Hematopoietic multipotent progenitor cell treated with erythropoietin and hydrocortisone succinate and interleukin-3 and kit ligand, for 15 days (in vitro differentiated cells): Measurements from ENCODE around the gene CDS2.

Experiments
- DNase-seq: peaks from one replicate; pipeline ENCODE4 v3.0.0-alpha.2; 2015; ENCODE audit warnings: low spot score

CDS2 gene

DNA sequence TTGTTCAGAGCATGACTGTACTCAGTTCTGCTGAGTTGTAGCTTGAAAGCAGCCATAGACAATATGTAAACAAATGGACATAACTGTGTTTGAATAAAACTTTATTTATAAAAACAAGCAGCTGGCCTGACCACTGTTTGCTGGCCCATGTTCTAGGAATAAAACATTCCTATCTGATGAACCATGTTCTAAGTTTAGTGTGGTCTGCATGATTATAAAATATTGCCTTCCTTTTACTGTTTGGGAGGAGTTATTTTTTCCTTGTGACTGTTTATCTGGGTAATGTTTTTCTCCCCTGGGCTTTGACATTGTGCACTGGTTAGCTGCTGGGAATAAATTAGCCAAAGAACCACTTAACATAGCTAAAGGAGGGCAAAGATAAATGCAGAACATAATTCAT, 55.1 kb downstream of the CDS2 start:
- DNase-seq = no peak

DNA sequence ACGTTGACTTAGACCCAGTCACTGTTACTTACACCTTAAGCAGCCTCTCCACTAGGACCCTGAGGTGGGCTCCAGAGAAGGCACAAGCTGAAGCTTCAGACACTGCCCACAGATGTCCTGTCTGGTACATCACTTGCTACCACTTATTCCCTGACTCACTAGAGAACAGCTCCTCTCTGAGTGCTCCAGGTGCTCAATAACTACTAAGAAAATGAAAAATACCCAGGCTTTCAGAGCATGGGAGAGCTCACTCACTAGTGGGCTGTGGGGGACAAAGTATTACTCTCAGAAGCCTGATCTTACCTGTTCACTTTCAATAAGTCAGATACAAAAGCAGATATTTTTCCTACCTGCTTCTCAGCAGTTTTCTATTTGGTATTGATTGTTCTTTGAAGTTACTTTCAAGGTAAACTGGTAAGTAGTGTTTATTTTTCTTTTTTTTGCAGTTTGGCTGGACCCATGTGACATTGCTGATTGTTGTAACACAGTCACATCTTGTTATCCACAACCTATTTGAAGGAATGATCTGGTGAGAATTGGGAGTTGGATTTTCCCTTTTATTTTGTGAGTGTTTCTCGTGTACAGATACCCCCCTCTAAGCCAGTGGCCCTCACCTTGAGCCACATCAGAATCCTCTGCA, 55.9 kb downstream of the CDS2 start:
- DNase-seq = no peak

DNA sequence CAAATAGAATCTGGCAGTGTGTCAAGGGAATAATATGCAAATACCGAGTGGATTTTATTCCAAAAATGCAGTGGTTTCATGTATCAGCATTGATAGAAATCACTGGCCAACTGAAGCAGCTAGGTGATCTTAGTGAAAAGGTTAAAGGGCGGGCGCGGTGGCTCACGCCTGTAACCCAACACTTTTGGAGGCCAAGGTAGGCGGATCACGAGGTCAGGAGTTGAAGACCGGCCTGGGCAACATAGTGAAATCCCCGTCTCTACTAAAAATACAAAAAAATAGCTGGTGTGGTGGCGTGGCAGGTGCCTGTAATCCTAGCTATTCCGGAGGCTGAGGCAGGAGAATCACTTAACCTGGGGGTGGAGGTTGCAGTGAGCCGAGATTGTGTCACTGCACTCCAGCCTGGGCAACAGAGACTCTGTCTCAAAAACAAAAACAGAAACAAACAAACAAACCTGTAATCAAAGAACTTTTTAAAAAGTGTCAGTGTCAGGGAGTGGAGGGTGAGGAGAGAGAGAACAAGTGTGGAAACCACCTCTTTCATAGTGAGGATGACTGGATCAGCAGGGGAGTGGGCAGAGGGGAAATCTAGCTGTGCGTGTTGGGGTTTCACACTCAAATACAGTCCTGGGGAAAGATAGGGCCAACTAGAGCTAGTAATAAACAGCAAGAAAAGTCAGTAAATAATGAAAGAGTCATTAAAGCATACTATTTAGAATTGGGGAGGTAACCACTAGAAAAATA, 57.1 kb downstream of the CDS2 start:
- no peak for DNase-seq

DNA sequence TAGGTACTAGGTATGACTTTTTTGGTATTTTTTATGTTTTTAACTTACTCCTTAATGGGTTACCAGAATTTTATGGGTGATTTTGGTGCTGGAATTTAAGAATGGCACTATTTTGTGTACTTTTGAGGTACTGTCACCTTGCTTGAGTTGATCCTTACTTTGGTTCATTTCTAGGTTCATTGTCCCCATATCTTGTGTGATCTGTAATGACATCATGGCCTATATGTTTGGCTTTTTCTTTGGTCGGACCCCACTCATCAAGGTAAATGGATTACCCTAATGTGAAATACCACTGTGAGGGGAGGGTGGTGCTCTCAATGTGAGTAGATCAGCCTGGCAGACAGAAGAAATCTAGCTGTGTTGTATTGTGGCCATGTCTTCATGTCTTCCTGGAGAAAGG, 57.9 kb downstream of the CDS2 start:
- no peak for DNase-seq

DNA sequence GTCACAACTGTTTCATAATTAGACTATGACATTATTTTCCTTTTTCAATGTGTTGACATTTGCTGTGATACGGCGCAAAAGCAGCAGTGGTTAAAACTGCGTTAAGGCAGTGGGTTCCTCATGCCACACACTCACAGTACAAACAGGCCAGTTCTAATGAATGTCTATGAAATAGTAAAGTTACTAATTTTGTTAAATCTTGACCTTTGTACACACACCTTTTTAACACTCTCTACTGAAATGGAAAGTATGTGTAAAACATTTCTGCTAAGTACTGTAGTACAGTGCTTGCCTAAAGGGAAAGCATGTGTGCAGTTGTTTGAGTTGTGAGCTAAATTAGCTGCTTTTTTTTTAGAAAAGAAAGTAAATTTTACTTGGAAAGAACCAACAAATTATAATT, 60.3 kb downstream of the CDS2 start:
- no peak for DNase-seq

DNA sequence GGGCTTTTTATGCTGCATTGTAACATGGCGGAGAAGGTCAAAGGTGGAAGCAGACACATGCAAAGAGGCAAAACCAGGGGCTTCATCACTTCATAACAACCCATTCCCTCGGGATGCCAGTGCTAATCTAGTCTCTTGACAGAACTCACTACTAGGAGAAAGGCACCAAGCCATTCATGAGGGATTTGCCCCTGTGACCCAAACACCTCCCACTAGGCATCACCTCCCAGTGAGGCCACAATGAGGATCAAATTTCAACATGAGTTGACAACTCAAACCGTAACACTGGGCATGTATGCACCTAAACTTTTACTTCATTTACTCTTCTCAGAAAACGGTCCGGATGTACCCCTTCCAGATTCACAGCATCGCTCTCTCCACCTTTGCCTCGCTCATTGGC, 61.9 kb downstream of the CDS2 start:
- DNase-seq = no peak

DNA sequence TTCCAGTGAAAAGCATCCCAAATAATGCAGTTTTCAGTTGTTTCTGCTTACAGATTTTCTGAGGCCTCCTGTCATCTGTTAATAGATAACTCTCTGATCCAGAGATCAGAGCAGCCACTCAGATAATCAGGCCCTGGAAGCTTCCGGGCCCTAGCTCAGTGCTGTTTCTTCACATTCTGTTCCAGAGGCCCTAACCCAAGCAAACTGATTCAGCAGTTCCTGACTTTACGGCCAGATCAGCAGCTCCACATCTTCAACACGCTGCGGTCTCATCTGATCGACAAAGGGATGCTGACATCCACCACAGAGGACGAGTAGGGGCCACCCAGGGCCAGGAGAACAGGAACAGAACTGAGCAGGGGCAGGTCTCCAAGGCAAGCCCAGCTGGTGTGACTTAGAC, 63.1 kb downstream of the CDS2 start:
- no peak for DNase-seq

DNA sequence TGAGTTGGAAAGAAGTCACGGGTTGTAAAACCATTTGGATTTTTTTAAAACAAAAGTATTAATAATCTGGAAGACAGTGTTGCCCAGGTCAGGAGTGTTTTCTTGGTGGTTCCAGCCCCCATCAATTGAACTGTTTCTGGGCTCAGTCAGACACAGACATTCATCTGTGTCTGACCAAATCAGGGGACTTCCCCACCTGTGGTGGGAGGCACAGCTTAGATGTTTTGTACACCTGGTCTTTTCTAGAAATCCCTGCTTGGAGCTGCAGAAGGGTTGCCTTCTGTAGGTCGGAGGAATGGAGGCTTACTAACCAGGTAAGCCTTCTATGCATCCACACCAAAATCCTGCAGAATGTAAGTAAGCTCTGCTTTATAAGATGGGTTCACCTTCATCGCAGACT, 63.6 kb downstream of the CDS2 start:
- no peak for DNase-seq

DNA sequence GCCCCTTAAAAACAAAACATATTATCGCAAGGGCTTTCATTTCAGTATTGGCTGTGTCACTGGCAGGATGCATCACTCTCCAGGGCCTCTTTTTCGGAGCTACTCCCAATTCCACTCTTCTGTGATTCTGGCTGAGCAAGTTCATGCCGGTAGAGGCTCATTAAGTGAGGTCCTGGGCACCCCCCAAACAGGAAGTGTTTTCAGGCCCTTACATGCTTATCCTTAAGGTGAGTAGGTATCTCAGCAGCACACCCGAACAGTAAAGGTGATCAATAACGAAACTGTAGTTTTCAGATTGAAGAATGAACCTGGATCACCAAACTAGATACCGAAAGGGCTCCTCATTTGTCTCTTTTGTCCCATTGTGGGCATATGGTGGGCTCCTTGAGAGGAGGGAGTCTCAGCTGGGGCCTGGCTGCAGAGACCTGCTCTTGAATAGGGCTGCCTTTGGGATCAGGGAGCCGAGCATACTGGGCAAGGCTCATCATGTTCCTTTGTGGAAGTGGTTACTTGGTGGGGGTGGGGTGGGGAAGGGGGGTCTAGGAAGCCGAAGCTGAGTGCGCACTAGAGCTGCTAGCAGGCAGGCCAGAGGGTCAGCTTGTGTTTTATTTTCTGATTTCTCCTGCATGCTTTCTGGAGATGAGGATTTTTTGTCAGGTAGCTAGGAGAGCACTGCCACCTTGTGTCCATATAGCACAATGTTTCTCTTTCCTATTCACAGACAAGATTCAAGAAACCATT, 65.2 kb downstream of the CDS2 start:
- DNase-seq = peak; percentile 75

DNA sequence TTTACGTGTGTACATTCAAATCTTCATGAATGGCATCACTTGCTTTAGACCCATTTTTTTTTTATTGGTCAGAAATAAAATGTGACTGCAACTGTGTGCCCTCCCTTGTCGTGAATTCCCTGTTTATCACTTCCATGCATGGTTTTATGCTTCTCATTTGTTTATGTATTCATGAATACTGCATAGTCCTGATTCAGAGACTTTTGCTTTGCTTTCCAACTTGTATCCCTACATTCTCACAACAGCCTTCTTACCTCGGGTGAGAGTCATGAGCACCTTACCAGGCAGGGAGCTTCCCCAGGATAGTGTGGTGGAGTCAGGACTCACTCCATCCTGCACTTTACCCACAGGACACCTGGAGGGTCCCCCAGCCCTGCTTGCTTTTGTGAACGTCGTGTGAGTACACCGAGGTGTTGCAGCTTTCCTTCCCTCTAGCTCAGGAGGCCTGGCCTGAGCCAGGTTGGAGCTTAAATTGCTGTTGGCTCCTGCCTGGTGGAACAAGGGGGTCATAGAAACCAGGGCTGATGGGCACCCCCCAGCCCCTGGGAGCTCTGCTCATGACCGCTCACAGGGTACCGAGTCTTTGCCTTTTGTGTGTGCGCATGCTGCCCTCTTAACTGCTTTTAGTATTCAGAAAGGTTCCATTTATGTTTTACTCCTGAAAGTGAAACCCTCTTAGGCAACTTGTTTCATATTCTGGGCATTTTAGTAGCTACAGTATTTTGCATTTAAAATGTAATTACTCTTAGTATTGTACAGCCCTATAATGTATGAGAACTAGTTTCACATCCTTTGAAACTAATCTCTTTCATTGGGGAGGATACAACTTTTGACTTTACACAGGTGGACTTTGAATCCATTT, 66.0 kb downstream of the CDS2 start:
- DNase-seq = no peak

DNA sequence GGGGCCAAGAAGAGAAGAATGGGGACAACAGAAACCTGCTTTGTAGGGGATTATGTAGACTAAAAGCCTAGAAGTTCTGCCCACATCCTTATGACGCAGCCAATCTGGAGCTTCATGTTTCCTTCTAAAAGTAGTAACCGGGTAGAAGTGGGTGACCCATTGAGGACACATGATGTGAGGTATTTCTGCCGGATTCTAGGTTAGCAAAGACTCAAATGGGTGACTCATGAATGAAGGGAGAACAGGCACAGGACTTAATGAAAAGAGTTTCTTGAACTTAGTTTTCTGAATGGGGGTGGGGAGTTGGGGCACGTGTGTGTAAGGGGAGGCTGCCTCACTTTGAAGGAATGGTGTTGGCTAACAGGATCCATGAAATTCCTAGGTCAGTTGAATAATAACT, 68.8 kb downstream of the CDS2 start:
- no peak for DNase-seq

DNA sequence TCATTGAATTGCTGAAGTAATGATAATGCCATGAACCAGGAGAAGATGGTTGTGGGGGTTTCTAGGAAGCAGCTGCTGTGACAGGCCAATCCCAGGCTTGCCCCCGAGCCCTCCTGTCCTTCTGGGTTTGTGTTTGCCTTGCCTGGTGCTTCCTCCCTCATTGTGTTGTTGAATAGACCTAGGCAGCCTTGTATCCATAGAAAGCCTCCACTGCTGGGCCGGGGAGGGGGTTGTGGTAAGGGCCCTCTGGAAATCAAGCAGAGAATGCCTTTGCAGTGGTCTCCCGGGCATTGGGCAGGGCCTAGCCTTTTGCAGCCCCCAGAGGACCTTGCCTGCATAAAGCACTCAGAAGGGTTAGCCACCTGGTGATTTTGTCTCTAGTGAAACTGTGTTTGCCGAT, 69.3 kb downstream of the CDS2 start:
- DNase-seq = no peak

DNA sequence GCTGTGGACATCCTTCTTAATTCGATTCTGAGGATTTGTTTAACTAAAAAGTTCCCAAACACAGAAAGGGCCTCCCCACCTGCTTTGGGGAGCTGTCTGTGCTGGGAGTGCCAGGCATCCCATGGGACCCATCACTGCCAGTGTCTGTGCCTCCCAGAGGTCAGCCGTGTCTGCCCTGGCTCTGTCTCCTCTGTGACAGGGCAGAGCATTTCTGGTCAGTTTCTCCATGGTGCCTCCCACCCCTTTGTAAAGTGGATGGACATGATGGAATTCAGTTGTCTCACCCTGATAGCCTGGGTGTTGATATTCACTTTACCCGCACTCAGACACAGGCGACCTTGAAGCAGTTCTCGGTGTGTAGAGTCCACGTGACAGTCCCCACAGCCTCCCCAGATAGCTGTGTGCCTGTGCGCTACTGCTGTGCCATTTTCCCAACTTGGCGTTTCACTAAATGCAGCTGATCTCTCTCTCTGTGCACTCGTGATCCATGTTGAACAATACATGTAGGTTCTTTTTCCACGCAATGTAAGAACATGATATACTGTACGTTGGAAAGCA, 70.5 kb downstream of the CDS2 start:
- DNase-seq = no peak

DNA sequence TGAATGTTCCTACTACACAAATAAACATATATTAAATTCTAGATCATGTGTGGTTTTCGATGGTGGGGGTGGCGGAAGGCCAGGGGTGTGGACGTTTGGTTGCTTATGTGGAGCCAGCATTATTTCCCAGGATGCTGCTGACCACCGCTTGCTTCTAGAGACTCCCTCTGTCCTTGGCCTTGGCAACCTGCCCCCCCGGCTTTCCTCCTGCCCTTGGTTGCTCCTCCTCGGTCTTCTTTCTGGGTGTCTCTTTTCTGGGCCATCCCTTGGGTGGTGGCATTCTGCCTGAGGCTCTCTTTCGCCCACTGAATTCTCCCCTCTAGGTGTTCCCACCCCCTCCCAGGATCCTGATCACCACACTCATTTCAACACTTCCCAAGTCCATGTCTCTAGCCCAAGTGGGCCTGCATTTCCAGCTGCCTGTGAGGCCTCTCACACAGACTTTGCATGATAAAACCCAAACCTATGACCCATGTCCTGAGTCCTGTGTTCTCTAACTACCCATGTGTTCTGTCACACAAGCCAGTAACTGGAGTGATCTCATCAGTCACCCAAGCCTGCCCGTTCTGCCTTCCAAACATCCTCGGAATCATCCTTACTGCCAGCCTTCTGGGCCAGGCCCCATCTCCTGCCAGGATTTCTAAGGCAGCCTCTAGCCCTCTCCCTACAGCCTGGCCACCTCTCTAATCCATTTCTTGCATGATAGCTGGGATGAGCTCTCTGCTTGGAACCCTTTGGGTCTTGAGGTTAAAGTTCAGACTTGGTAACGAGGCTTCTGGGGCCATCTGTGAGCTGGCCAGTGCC, 71.2 kb downstream of the CDS2 start:
- DNase-seq = no peak

DNA sequence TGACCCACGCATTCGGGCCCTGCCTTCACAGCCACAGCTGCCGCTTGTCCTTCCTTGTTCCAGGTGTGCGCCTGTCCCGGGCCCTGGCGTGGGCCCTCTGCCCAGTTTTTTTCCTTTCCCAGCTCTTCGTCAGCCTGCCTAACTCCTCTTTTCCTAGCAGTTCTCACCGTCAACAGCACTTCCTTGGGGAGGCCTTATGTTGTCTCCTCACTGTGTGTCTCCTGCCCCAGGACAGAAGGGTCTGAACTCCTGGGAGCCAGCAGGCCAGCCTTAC, 71.8 kb downstream of the CDS2 start:
- DNase-seq = no peak

DNA sequence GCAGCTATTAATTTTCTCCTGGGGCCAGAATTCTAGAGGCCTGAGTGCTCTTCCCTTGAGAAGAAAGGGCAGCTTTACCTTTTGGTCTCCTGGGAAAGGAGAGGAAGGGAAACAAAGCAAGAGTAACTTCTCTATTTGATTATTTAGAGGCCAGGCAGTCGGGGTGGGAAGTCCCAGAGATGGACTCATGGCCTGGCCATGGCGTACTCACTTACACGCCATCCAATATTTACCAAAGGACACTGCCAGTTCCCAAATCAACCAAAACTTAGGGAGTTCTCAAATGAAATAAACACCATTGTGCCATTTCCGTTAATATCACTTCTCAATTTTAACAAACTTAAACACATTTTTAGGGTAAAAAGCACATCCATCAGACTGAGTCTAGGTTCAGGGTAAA, 76.6 kb downstream of the CDS2 start:
- DNase-seq = no peak

DNA sequence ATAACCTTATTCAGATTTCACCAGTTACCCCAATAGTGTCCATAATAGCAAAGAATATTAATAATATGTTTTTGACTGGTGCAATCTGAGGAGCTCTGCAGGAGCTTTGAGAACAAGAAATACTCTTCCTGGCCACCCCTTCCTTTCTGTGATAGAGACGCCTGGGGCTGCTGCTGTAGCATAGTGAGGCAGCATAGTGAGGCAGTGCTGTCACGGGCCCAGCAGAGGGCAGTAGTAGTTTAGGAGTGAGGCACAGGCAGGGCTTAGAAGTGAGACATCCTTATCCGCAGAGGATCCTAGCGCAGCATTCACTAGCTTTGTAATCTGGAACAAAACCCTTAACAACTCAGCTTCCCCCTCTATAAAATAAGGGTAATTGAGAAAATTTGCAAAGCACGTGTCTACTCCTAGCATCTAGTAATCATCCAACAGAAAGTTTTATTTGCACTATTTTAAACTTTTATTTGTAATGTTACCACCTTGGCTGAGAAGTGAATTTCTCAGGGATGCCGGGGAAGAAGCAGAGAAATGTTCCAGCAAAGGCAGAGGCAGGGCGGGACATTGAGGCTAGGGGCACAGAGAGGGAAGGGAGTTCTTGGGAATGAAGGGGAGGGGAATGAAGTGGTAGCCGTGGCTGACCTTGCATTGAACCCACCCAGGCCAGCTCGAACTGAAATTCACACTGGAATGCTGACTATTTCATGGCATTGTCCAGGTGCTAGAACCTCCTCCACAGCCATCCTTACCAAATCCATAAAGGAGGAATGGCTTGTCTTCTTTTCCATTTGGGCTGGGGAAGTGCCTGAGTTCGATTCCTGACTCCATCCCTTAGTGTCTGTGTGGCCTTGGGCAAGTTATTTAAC, 78.8 kb downstream of the CDS2 start:
- DNase-seq = peak; percentile 71

DNA sequence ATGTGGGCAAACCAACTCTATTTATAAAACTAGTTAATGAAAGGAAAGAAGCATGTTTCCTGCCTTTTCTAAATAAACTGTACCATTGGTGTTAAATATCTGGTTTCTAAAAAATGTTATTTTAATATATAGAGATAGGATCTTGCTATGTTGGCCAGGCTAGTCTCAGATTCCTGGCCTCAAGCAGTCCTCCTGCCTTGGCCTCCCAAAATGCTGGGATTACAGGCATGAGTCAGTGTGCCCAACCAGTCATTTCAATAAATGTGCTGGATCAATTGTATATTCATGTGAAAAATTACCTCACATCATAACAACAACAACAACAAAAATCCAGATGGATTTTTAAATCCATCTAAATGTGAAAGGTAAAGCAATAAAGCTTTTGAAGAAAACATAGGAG, 80.3 kb downstream of the CDS2 start:
- no peak for DNase-seq

DNA sequence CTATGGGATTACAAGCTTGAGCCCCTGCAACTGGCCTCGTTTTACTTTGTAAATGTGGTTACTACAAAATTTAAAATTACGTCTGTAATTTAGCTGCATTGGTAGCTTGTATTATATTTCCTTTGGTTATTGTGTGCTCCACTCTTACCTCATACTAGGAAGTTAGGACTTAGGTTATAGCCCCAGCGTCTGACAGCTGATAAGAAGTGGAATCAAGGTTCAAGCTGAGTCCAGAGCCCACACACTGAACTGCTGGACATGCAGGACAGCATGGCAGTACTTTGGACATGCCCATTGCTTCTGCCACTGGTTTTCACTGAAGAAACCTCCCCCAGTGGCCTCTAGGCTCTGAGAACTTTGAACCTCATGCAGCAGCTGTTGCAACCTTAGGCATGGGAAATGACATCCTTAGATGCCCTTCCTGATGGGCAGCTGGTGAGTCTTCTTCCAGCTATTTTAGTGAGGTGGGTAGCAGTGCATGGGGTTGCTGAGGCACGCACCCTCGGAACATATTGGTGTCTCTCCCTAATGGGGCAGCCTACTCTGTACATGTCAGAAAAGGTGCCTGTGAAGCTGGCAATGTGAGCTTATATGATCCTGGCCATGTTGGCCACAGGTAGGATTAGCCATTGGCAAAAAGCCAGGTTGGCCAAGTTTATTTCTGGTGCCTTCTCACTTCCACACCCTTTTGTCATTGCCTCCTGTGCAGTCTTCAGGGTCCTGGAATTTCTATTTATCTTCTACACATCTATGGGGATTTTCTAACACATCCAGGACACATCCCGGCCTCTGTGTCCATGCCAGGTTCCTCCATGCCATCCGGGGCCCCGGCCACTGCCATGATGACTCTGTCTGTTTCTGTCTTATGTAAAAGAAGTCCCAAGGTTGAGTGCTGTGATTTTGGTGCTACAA, 85.3 kb downstream of the CDS2 start:
- no peak for DNase-seq
